Prostate gland (tissue), 2 donors: ENCODE data around the gene C11orf71.

Experiments
- POLR2A ChIP-seq: fragments of 450-650 bp; IDR thresholded peaks from one replicate; pipeline ENCODE4 v1.6.1; 2016; ENCODE audit warnings: antibody characterized with exemption, mild to moderate bottlenecking
- POLR2AphosphoS5 ChIP-seq: sonication (generic); formaldehyde crosslinking; IDR thresholded peaks from one replicate; pipeline ENCODE4 v1.6.1; 2017; ENCODE audit warnings: antibody characterized with exemption
- TF ChIP-seq, protein P1 (sequence below), 4 experiments: fragments of 200-600 bp in 2 of 4; fragments of 450-650 bp in 2 of 4; sonication (generic) in 2 of 4; IDR thresholded peaks; 1 replicate in 3 of 4; 2 replicates in 1 of 4; pipeline ENCODE4 v1.5.1; 2016 to 2019; ENCODE audit warnings: antibody characterized with exemption in 4 of 4, mild to moderate bottlenecking in 2 of 4, moderate library complexity in 2 of 4

DNA sequence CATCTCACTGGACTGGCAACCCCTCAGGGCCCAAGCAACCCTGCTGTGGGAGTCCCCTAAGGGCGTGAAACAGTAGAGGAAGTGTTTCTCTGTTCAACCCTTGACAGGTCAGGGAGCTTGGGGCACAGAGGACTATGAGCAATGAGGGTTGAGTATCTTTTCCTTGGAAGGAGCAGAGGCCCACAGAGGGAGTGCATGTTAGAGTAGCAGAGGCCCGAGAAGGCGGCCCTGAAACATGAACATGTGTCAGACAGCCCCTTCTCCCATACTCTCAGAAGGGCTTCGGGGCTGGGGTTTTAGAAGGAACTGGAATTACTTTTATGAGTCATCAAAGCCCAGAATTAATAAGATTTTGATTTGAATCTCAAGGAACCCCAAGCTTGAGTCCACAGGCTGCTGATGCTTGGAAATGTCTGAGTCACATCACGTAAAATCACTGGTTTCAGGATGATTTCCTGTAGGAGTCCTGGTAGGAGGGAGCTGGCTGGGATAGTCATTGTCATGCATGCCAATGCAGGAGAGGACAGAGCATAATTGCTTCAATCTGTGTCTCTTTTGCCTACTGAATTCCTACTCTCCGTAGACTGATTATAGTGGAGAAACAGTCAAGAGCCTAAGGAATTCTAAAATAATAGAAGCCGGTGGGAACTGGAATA is 22.6 kb downstream of the C11orf71 start:
- TF ChIP-seq, protein P1, sequence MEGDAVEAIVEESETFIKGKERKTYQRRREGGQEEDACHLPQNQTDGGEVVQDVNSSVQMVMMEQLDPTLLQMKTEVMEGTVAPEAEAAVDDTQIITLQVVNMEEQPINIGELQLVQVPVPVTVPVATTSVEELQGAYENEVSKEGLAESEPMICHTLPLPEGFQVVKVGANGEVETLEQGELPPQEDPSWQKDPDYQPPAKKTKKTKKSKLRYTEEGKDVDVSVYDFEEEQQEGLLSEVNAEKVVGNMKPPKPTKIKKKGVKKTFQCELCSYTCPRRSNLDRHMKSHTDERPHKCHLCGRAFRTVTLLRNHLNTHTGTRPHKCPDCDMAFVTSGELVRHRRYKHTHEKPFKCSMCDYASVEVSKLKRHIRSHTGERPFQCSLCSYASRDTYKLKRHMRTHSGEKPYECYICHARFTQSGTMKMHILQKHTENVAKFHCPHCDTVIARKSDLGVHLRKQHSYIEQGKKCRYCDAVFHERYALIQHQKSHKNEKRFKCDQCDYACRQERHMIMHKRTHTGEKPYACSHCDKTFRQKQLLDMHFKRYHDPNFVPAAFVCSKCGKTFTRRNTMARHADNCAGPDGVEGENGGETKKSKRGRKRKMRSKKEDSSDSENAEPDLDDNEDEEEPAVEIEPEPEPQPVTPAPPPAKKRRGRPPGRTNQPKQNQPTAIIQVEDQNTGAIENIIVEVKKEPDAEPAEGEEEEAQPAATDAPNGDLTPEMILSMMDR (IDR thresholded peaks at IDR 0.05): no peak
- no peak for TF ChIP-seq POLR2AphosphoS5
- TF ChIP-seq POLR2A: no peak
